Stimulated activated CD4-positive, alpha-beta T cell treated with anti-CD3 and anti-CD28 coated beads, Interleukin-1b, Interleukin-23, amount 100 ng/mL, for 24 hours (primary cell): Measurements from ENCODE around the gene EBF3.

Experiments used
- DNase-seq, 4 experiments: peaks; one replicate each; pipeline ENCODE4 v3.0.0-alpha.2; 2020; ENCODE audit warnings: low read depth in 4 of 4, low spot score in 1 of 4

The EBF3 gene

GRCh38 chr10:129875993-129876726, 87.9 kb downstream of the EBF3 start:
- DNase-seq: no peak

- no peak for DNase-seq
Measured at GRCh38 chr10:129873351-129873750, 90.7 kb downstream of the EBF3 start.

GRCh38 chr10:129871966-129872365, 92.1 kb downstream of the EBF3 start:
- no peak for DNase-seq

GRCh38 chr10:129870961-129871621, 93.0 kb downstream of the EBF3 start:
- no peak for DNase-seq

GRCh38 chr10:129870474-129870757, 93.7 kb downstream of the EBF3 start:
- no peak for DNase-seq

- DNase-seq: no peak
Measured at GRCh38 chr10:129869596-129870473, 94.2 kb downstream of the EBF3 start.

- no peak for DNase-seq
Measured at GRCh38 chr10:129868449-129869035, 95.5 kb downstream of the EBF3 start.

- no peak for DNase-seq
Measured at GRCh38 chr10:129867631-129868179, 96.4 kb downstream of the EBF3 start.

- DNase-seq: no peak
Measured at GRCh38 chr10:129866894-129867293, 97.2 kb downstream of the EBF3 start.

GRCh38 chr10:129865960-129866359, 98.1 kb downstream of the EBF3 start:
- DNase-seq: no peak

GRCh38 chr10:129865413-129865812, 98.7 kb downstream of the EBF3 start:
- no peak for DNase-seq

GRCh38 chr10:129864601-129865126, 99.4 kb downstream of the EBF3 start:
- DNase-seq: no peak

- DNase-seq: no peak
Measured at GRCh38 chr10:129864082-129864481, 100.0 kb downstream of the EBF3 start.

- no peak for DNase-seq
Measured at GRCh38 chr10:129863201-129863663, 100.8 kb downstream of the EBF3 start.

- DNase-seq: no peak
Measured at GRCh38 chr10:129861776-129862531, 102.1 kb downstream of the EBF3 start.

- DNase-seq: no peak
Measured at GRCh38 chr10:129860396-129860795, 103.7 kb downstream of the EBF3 start.

- no peak for DNase-seq
Measured at GRCh38 chr10:129859536-129859935, 104.5 kb downstream of the EBF3 start.

- DNase-seq: no peak
Measured at GRCh38 chr10:129857242-129857960, 106.7 kb downstream of the EBF3 start.

- DNase-seq: no peak
Measured at GRCh38 chr10:129855836-129856563, 108.1 kb downstream of the EBF3 start.
